NCI-H345 (cell line): Measurements from ENCODE around the gene CCN6.

Experiments
- DNase-seq: peaks from one replicate; lab custom pipeline; 2025; lab: John Stamatoyannopoulos, UW

The CCN6 gene

DNA sequence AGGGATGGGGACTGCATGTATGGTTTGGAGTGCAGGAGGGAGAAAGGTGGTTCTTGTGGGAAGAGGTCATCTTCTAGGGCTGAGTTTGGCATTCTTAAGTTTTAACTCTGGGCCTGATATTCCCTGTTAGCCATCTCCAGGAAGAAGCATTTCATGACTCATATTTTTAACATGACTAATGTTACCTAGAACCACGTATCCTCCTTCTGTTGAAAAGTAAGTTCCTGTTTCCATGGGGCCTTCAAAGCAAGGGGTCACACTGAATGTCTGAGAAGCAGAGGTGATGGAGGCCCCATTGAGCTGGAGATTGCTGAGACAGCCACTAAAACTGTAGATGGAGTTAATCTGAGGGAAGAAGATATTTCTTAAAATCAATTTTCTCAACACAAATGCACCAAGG, 63.6 kb downstream of the CCN6 start:
- no peak for DNase-seq

DNA sequence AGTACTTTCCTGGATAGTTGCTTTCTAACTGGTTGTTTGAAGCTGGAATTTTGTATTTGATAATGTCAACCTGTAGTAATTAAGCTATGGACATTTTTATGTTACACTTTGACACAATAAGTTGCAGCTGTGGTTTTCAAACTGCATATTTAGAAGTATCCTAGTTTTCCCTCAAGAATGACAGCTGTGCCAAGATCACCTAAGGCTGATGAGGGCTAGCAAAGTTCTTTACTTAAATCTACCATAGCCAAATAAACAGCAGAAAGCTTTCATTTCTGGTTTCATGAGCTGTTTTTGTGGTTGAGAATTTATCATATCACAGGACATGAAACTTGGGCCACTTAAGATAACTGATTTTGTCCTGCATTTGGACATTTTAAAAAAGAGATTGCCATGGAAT, 64.1 kb downstream of the CCN6 start:
- DNase-seq, result no peak
